22Rv1 (cell line): ENCODE measurements around the gene NPEPL1.

Source experiments
- ZFX ChIP-seq: fragments of 450-650 bp; IDR thresholded peaks from 2 replicates; pipeline ENCODE4 v1.6.1; 2017; ENCODE audit warnings: antibody characterized with exemption, borderline replicate concordance
- TF ChIP-seq, protein P1 (sequence below): fragments of 450-650 bp; IDR thresholded peaks from 2 replicates; pipeline ENCODE4 v1.5.1; 2017; ENCODE audit warnings: mild to moderate bottlenecking

- TF ChIP-seq, protein P1, sequence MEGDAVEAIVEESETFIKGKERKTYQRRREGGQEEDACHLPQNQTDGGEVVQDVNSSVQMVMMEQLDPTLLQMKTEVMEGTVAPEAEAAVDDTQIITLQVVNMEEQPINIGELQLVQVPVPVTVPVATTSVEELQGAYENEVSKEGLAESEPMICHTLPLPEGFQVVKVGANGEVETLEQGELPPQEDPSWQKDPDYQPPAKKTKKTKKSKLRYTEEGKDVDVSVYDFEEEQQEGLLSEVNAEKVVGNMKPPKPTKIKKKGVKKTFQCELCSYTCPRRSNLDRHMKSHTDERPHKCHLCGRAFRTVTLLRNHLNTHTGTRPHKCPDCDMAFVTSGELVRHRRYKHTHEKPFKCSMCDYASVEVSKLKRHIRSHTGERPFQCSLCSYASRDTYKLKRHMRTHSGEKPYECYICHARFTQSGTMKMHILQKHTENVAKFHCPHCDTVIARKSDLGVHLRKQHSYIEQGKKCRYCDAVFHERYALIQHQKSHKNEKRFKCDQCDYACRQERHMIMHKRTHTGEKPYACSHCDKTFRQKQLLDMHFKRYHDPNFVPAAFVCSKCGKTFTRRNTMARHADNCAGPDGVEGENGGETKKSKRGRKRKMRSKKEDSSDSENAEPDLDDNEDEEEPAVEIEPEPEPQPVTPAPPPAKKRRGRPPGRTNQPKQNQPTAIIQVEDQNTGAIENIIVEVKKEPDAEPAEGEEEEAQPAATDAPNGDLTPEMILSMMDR = no peak
- TF ChIP-seq ZFX = no peak
Measured at GRCh38 chr20:58709013-58709702, 16.6 kb downstream of the NPEPL1 start.
